SK-N-SH (cell line): ENCODE results near the gene ANP32A. TPM values are rescaled to one million over a fixed set of nuclear protein-coding genes. Genes with fewer than 3 reads are reported as not detected.

ENCODE experiments used
- CTCF ChIA-PET: fragments of 300-600, 350-600 bp; formaldehyde crosslinking; extraction: SDS; loops from one replicate; lab custom pipeline; 2021; lab: Yijun Ruan, JAX
- POLR2A ChIA-PET: fragments of 350-600 bp; sonication (Branson Sonifier 250); formaldehyde crosslinking; extraction: SDS; loops from one replicate; lab custom pipeline; 2020; ENCODE audit warnings: antibody characterized with exemption, inconsistent platforms; lab: Yijun Ruan, JAX
- DNase-seq: peaks from one replicate; pipeline ENCODE4 v3.0.0; 2012
- H2AFZ ChIP-seq: fragments of 200-600 bp; sonication (generic); 2 replicates; pipeline ENCODE4 v1.8.1; 2016; ENCODE audit warnings: antibody characterized with exemption, mild to moderate bottlenecking, low read depth
- H3F3A ChIP-seq: fragments of 200-600 bp; sonication (generic); replicated peaks from 2 replicates; pipeline ENCODE3; 2016; ENCODE audit warnings: antibody characterized with exemption, mild to moderate bottlenecking; ENCODE audit not compliant: insufficient read depth
- H3K27ac ChIP-seq, 2 experiments: fragments of 200-500 bp in 1 of 2; fragments of 200-600 bp in 1 of 2; sonication (Bioruptor generic) in 1 of 2; sonication (generic), shearing (Covaris generic) in 1 of 2; 2 replicates each; pipeline versions ENCODE4 v1.5.1 to v1.6.1; 2014 to 2016; ENCODE audit warnings: low read depth in 2 of 2, inconsistent platforms in 1 of 2, low read length in 1 of 2, mild to moderate bottlenecking in 1 of 2, mixed read lengths in 1 of 2
- H3K27me3 ChIP-seq: fragments of 200-600 bp; sonication (generic), shearing (Covaris generic); 2 replicates; pipeline ENCODE4 v1.6.1; 2016; ENCODE audit warnings: mixed run types; ENCODE audit not compliant: insufficient read depth
- H3K36me3 ChIP-seq, 2 experiments: fragments of 200-500 bp in 1 of 2; fragments of 200-600 bp in 1 of 2; sonication (Bioruptor generic) in 1 of 2; sonication (generic) in 1 of 2; replicated peaks in 1 of 2; 2 replicates each; pipeline versions ENCODE3 to v1.5.1; 2014 to 2016; ENCODE audit warnings: low read length in 1 of 2, mild to moderate bottlenecking in 1 of 2; ENCODE audit not compliant: insufficient read depth in 2 of 2, control insufficient read depth in 1 of 2
- H3K4me1 ChIP-seq, 2 experiments: fragments of 200-500 bp in 1 of 2; fragments of 200-600 bp in 1 of 2; sonication (Bioruptor generic) in 1 of 2; sonication (generic), shearing (Covaris generic) in 1 of 2; 2 replicates each; pipeline versions ENCODE4 v1.5.1 to v1.6.1; 2014 to 2016; ENCODE audit warnings: low read depth in 1 of 2, low read length in 1 of 2, mixed run types in 1 of 2; ENCODE audit not compliant: insufficient read depth in 2 of 2, control insufficient read depth in 1 of 2
- H3K4me2 ChIP-seq: fragments of 200-600 bp; sonication (generic), shearing (Covaris generic); 2 replicates; pipeline ENCODE4 v1.6.1; 2017; ENCODE audit warnings: mixed run types
- H3K4me3 ChIP-seq, 2 experiments: fragments of 200-500 bp in 1 of 2; fragments of 200-600 bp in 1 of 2; sonication (Bioruptor generic) in 1 of 2; sonication (generic), shearing (Covaris generic) in 1 of 2; 2 replicates each; pipeline versions ENCODE4 v1.5.1 to v1.8.1; 2014 to 2016; ENCODE audit warnings: low read depth in 2 of 2, inconsistent platforms in 1 of 2, low read length in 1 of 2, mild to moderate bottlenecking in 1 of 2, mixed read lengths in 1 of 2, moderate library complexity in 1 of 2
- H3K79me2 ChIP-seq: fragments of 200-600 bp; sonication (generic); 2 replicates; pipeline ENCODE4 v1.8.1; 2017; ENCODE audit warnings: mild to moderate bottlenecking; ENCODE audit not compliant: insufficient read depth
- H3K9ac ChIP-seq: fragments of 200-600 bp; sonication (generic); 2 replicates; pipeline ENCODE4 v1.6.1; 2017; ENCODE audit warnings: mixed run types
- H3K9me2 ChIP-seq: fragments of 200-600 bp; sonication (generic); 2 replicates; pipeline ENCODE4 v1.6.1; 2017; ENCODE audit warnings: mixed run types
- H3K9me3 ChIP-seq: fragments of 200-600 bp; sonication (generic); 2 replicates; pipeline ENCODE4 v1.6.1; 2017; ENCODE audit warnings: mixed run types, mild to moderate bottlenecking, moderate library complexity
- H4K20me1 ChIP-seq: fragments of 200-600 bp; sonication (generic); 2 replicates; pipeline ENCODE4 v1.6.1; 2017; ENCODE audit warnings: mild to moderate bottlenecking, mixed run types; ENCODE audit not compliant: insufficient read depth
- CHD2 ChIP-seq: fragments of 150-350 bp; IDR thresholded peaks from 2 replicates; pipeline ENCODE4 v1.6.1; 2018; ENCODE audit warnings: low read length; ENCODE audit not compliant: partially characterized antibody
- ELF1 ChIP-seq: IDR thresholded peaks from 2 replicates; pipeline ENCODE4 v1.4.0; 2012
- FOXJ3 ChIP-seq: sonication (generic); formaldehyde crosslinking; IDR thresholded peaks from 2 replicates; pipeline ENCODE4 v1.5.1; 2020; ENCODE audit warnings: mild to moderate bottlenecking, missing genetic modification reagents
- GATA2 ChIP-seq: sonication (generic); formaldehyde crosslinking; IDR thresholded peaks from 2 replicates; pipeline ENCODE4 v1.5.0; 2020; ENCODE audit warnings: mild to moderate bottlenecking, missing genetic modification reagents
- IRF3 ChIP-seq: fragments of 150-350 bp; IDR thresholded peaks from 2 replicates; pipeline ENCODE4 v1.6.1; 2016; ENCODE audit warnings: mild to moderate bottlenecking, low read depth, low read length
- JUND ChIP-seq: IDR thresholded peaks from 2 replicates; pipeline ENCODE4 v1.4.0; 2012
- MXI1 ChIP-seq: IDR thresholded peaks from 2 replicates; pipeline ENCODE4 v1.6.1; 2012; ENCODE audit warnings: mild to moderate bottlenecking, low read depth, low read length, improper control_type of control experiment
- RAD21 ChIP-seq: IDR thresholded peaks from 2 replicates; pipeline ENCODE4 v1.6.1; 2012; ENCODE audit warnings: mild to moderate bottlenecking, low read length
- RFX5 ChIP-seq: IDR thresholded peaks from 2 replicates; pipeline ENCODE4 v1.6.1; 2012; ENCODE audit warnings: mild to moderate bottlenecking, improper control_type of control experiment, low read length
- RXRA ChIP-seq: IDR thresholded peaks from 2 replicates; pipeline ENCODE4 v1.4.0; 2012; ENCODE audit warnings: low read depth, mild to moderate bottlenecking, borderline replicate concordance
- SMC3 ChIP-seq: IDR thresholded peaks from 2 replicates; pipeline ENCODE4 v1.6.1; 2012; ENCODE audit warnings: low read depth, low read length, improper control_type of control experiment
- TAF1 ChIP-seq: IDR thresholded peaks from 2 replicates; pipeline ENCODE4 v1.6.1; 2012; ENCODE audit warnings: low read depth, mild to moderate bottlenecking, low read length, moderate library complexity, borderline replicate concordance
- TCF12 ChIP-seq: IDR thresholded peaks from 2 replicates; pipeline ENCODE4 v1.4.0; 2012
- TEAD4 ChIP-seq: IDR thresholded peaks from 2 replicates; pipeline ENCODE4 v1.4.0; 2012; ENCODE audit warnings: mild to moderate bottlenecking, borderline replicate concordance; ENCODE audit not compliant: insufficient read depth
- USF2 ChIP-seq: fragments of 150-350 bp; IDR thresholded peaks from 2 replicates; pipeline ENCODE4 v1.6.1; 2017; ENCODE audit warnings: antibody characterized with exemption, low read length, low read depth, borderline replicate concordance
- YY1 ChIP-seq: IDR thresholded peaks from 2 replicates; pipeline ENCODE4 v1.4.0; 2012; ENCODE audit warnings: low read depth, mild to moderate bottlenecking
- ZBTB33 ChIP-seq: IDR thresholded peaks from 2 replicates; pipeline ENCODE4 v1.4.0; 2012; ENCODE audit warnings: low read depth, borderline replicate concordance
- WGBS: methylation state at CpG from one replicate; pipeline ENCODE4 v1.1.6; 2017; ENCODE audit warnings: low lambda C conversion rate; 5-methylcytosine and 5-hydroxymethylcytosine counted together
- polyA plus RNA-seq, 3 experiments: library from polyadenylated mRNA; depleted of rRNA; stranded (reverse); fragments of >200 nt; gene quantifications; 2 replicates each; pipeline ENCODE4 v1.2.3, GENCODE V29; 2012
- TF ChIP-seq, protein P1 (sequence below): IDR thresholded peaks from 2 replicates; pipeline ENCODE4 v1.6.1; 2012; ENCODE audit warnings: mild to moderate bottlenecking, low read depth, low read length, moderate library complexity
- TF ChIP-seq, protein P2 (sequence below): IDR thresholded peaks from 2 replicates; pipeline ENCODE4 v1.4.0; 2012; ENCODE audit warnings: low read depth

Gene ANP32A
- polyA plus RNA-seq, 1 of the 3 experiments (the other 2 are of a cell fraction): 58.4 TPM

DNA sequence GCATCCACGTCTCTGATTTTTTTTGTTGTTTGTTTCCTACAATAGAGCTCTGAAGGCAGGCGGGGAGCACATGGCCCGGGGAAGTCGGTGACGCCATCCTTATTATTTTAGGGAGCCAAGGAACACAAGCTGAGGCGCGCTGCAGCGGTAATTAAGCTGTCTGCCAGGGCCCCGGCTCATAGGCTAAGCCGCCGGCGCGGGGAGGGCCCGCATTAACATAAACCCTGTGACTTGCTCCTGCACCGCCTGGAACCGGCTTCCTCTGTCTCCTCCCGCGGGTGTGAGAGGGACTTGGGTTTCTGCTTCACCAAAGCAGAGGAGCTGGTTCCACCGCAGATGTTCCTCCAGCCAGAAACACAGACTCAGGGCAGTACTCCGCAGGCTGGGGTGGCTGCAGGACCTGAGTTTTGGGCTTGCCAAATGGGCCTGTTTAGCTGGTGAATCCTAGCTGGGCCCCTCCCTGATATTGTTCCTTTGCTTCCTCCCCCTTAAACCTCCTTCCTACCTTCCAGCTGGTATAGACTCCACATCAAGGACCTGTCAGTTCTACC is 25.3 kb downstream of the ANP32A start:
- Histone ChIP-seq H3K9me2 (no peaks in the 10 kb centered on the region), H3F3A (no peaks in the 10 kb centered on the region), H4K20me1 (peaks cover 80% of the 10 kb centered on the region), H3K4me1 (peaks cover 0 to 13% of the 10 kb centered on the region in 2 experiments; a peak in 2 of 4 replicates), H3K27ac (no peak overlapping the region), H3K79me2 (peaks cover 88% of the 10 kb centered on the region), H3K4me2 (no peak overlapping the region), H3K9me3 (no peaks in the 10 kb centered on the region), H3K9ac (no peak overlapping the region), H2AFZ (no peak overlapping the region), H3K27me3 (no peaks in the 10 kb centered on the region), H3K4me3 (no peak overlapping the region), H3K36me3 (peaks cover 0 to 6% of the 10 kb centered on the region in 2 experiments)
- WGBS: 96% methylated on average over 15 of the region's 20 CpGs
- CTCF ChIA-PET: interaction anchor here (0.6 to 2.1 kb wide), 6 partner anchors 10 to 241 kb away, joined by 3 to 5 read pairs (median 3); no protein-coding TSS in a partner anchor
- DNase-seq: no peak
- no peak for TF ChIP-seq GATA2 (CRISPR knock-in tag)
- no peak for TF ChIP-seq YY1
- POLR2A ChIA-PET: no interaction called here

GRCh38 chr15:68794863-68795262 is 25.8 kb downstream of the ANP32A start:
- Histone ChIP-seq H3K4me3 (no peak overlapping the region), H3K9me2 (no peaks in the 10 kb centered on the region), H3K27me3 (no peaks in the 10 kb centered on the region), H3K4me2 (no peak overlapping the region), H4K20me1 (peaks cover 79% of the 10 kb centered on the region), H3K9ac (no peak overlapping the region), H3K9me3 (no peaks in the 10 kb centered on the region), H3K4me1 (peaks cover 0 to 18% of the 10 kb centered on the region in 2 experiments; a peak in 2 of 4 replicates), H3K36me3 (peaks cover 0 to 6% of the 10 kb centered on the region in 2 experiments), H3K27ac (no peak overlapping the region), H3F3A (no peaks in the 10 kb centered on the region), H3K79me2 (peaks cover 88% of the 10 kb centered on the region), H2AFZ (no peak overlapping the region)
- WGBS: 93% methylated on average over 5 of the region's 5 CpGs
- ChIA-PET CTCF (interaction anchor here (1.0 to 2.1 kb wide), 5 partner anchors 10 to 241 kb away, joined by 3 to 5 read pairs (median 3); no protein-coding TSS in a partner anchor), POLR2A (no interaction called here)
- no peak for DNase-seq
- no peak for TF ChIP-seq FOXJ3 (CRISPR knock-in tag)
- no peak for TF ChIP-seq TEAD4
- TF ChIP-seq TCF12: no peak
- TF ChIP-seq USF2: no peak
- TF ChIP-seq, protein P1, sequence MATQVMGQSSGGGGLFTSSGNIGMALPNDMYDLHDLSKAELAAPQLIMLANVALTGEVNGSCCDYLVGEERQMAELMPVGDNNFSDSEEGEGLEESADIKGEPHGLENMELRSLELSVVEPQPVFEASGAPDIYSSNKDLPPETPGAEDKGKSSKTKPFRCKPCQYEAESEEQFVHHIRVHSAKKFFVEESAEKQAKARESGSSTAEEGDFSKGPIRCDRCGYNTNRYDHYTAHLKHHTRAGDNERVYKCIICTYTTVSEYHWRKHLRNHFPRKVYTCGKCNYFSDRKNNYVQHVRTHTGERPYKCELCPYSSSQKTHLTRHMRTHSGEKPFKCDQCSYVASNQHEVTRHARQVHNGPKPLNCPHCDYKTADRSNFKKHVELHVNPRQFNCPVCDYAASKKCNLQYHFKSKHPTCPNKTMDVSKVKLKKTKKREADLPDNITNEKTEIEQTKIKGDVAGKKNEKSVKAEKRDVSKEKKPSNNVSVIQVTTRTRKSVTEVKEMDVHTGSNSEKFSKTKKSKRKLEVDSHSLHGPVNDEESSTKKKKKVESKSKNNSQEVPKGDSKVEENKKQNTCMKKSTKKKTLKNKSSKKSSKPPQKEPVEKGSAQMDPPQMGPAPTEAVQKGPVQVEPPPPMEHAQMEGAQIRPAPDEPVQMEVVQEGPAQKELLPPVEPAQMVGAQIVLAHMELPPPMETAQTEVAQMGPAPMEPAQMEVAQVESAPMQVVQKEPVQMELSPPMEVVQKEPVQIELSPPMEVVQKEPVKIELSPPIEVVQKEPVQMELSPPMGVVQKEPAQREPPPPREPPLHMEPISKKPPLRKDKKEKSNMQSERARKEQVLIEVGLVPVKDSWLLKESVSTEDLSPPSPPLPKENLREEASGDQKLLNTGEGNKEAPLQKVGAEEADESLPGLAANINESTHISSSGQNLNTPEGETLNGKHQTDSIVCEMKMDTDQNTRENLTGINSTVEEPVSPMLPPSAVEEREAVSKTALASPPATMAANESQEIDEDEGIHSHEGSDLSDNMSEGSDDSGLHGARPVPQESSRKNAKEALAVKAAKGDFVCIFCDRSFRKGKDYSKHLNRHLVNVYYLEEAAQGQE: no peak
- no peak for TF ChIP-seq GATA2 (CRISPR knock-in tag)
- no peak for TF ChIP-seq ZBTB33
- TF ChIP-seq RAD21: no peak
- TF ChIP-seq RXRA: no peak
- TF ChIP-seq SMC3: no peak
- TF ChIP-seq ELF1: no peak
- no peak for TF ChIP-seq TAF1
- TF ChIP-seq, protein P2, sequence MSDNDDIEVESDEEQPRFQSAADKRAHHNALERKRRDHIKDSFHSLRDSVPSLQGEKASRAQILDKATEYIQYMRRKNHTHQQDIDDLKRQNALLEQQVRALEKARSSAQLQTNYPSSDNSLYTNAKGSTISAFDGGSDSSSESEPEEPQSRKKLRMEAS: no peak
- TF ChIP-seq JUND: no peak
- TF ChIP-seq CHD2: no peak
- TF ChIP-seq IRF3: no peak
- no peak for TF ChIP-seq RFX5
- no peak for TF ChIP-seq YY1
- no peak for TF ChIP-seq MXI1
